Body of pancreas (tissue), 4 donors: ENCODE results near the gene RNF111. TPM values are rescaled to one million over a fixed set of nuclear protein-coding genes. Genes with fewer than 3 reads are reported as not detected.

Experiments used
- ATAC-seq: fragments of 150-250 bp; one replicate; pipeline ENCODE4 v1.9.1; 2016
- DNase-seq, 4 donors: peaks; one replicate each; pipeline ENCODE4 v3.0.0-alpha.2; 2019
- H3K27ac ChIP-seq, 4 donors: fragments of 200-600 bp; sonication (generic); 1 replicate in 3 of 4; 2 replicates in 1 of 4; pipeline versions ENCODE4 v1.5.1 to v1.6.1; 2016 to 2019; ENCODE audit warnings: mild to moderate bottlenecking in 1 of 4, mixed read lengths in 1 of 4, moderate library complexity in 1 of 4
- H3K27me3 ChIP-seq, 2 donors: fragments of 200-600 bp; sonication (generic); one replicate each; pipeline ENCODE4 v1.6.0; 2016; ENCODE audit warnings: mild to moderate bottlenecking in 1 of 2
- H3K36me3 ChIP-seq, 2 donors: fragments of 200-600 bp; sonication (generic); replicated peaks in 1 of 2; 2 replicates each; pipeline ENCODE4 v1.5.1; 2016; ENCODE audit warnings: low read depth in 2 of 2; ENCODE audit not compliant: insufficient read depth in 1 of 2
- H3K4me1 ChIP-seq: fragments of 200-600 bp; sonication (generic); one replicate; pipeline ENCODE4 v1.6.0; 2016
- H3K4me3 ChIP-seq, 2 donors: fragments of 200-600 bp; sonication (generic); 1 replicate in 1 of 2; 2 replicates in 1 of 2; pipeline ENCODE4 v1.5.1; 2016 to 2019
- H3K9me3 ChIP-seq, 3 donors: fragments of 200-600 bp; sonication (generic); 1 replicate in 2 of 3; 2 replicates in 1 of 3; pipeline ENCODE4 v1.5.1; 2016
- POLR2A ChIP-seq, 3 donors: fragments of 450-650 bp; IDR thresholded peaks; one replicate each; pipeline ENCODE4 v1.6.1; 2016; ENCODE audit warnings: antibody characterized with exemption in 3 of 3, mild to moderate bottlenecking in 2 of 3
- WGBS, 2 donors: methylation state at CpG; one replicate each; pipeline ENCODE4 v1.1.5; 2017; 5-methylcytosine and 5-hydroxymethylcytosine counted together
- intact Hi-C: fragments of 100-400 bp; cut with DNase I; formaldehyde crosslinking; loops from one replicate; pipeline ENCODE4 v1.15.1; 2023
- total RNA-seq, 2 donors: library from RNA; depleted of rRNA; stranded (reverse); fragments of >200 nt; gene quantifications; one replicate each; pipeline ENCODE4 v1.1.0, GENCODE V29; 2016
- TF ChIP-seq, protein P1 (sequence below), 7 experiments: fragments of 450-650 bp in 4 of 7; fragments of 200-600 bp in 3 of 7; sonication (generic) in 3 of 7; IDR thresholded peaks; one replicate each; pipeline ENCODE4 v1.5.1; 2016 to 2019; ENCODE audit warnings: antibody characterized with exemption in 7 of 7

The RNF111 gene
- total RNA-seq, 2 donors from 2014 or later = 6.9 to 22.8 TPM

DNA sequence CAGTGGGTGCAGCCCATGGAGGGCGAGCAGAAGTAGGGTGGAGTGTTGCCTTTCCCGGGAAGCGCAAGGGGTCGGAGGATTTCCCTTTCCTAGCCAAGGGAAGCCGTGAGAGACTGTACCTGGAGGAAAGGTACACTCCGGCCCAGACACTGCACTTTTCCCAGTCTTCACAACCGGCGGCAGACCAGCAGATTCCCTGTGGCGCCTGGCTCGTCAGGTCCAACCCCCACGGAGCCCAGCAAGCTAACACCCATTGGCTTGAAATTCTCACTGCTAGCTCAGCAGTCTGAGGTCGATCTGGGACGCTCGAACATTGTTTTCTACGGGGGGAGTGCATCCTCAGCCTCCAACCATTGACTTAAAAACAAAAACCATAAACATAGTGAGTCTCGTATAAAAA is 144.0 kb downstream of the RNF111 start:
- no peaks in the 10 kb centered on the region for H3K4me1 ChIP-seq
- no peak overlapping the region for H3K27ac ChIP-seq
- H3K9me3 ChIP-seq = no peaks in the 10 kb centered on the region
- H3K36me3 ChIP-seq = peaks cover 0 to 6% of the 10 kb centered on the region in 2 donors
- ATAC-seq (no peak), DNase-seq (no peak)
- TF ChIP-seq, protein P1, sequence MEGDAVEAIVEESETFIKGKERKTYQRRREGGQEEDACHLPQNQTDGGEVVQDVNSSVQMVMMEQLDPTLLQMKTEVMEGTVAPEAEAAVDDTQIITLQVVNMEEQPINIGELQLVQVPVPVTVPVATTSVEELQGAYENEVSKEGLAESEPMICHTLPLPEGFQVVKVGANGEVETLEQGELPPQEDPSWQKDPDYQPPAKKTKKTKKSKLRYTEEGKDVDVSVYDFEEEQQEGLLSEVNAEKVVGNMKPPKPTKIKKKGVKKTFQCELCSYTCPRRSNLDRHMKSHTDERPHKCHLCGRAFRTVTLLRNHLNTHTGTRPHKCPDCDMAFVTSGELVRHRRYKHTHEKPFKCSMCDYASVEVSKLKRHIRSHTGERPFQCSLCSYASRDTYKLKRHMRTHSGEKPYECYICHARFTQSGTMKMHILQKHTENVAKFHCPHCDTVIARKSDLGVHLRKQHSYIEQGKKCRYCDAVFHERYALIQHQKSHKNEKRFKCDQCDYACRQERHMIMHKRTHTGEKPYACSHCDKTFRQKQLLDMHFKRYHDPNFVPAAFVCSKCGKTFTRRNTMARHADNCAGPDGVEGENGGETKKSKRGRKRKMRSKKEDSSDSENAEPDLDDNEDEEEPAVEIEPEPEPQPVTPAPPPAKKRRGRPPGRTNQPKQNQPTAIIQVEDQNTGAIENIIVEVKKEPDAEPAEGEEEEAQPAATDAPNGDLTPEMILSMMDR (IDR thresholded peaks at IDR 0.05) = no peak
- TF ChIP-seq POLR2A (IDR thresholded peaks at IDR 0.05) = no peak
- 95 to 96% methylated on average over 16 of the region's 16 CpGs for WGBS, 2 donors
- intact Hi-C loops = no loop called here
- H3K4me3 ChIP-seq = no peak overlapping the region
- H3K27me3 ChIP-seq = no peaks in the 10 kb centered on the region

DNA sequence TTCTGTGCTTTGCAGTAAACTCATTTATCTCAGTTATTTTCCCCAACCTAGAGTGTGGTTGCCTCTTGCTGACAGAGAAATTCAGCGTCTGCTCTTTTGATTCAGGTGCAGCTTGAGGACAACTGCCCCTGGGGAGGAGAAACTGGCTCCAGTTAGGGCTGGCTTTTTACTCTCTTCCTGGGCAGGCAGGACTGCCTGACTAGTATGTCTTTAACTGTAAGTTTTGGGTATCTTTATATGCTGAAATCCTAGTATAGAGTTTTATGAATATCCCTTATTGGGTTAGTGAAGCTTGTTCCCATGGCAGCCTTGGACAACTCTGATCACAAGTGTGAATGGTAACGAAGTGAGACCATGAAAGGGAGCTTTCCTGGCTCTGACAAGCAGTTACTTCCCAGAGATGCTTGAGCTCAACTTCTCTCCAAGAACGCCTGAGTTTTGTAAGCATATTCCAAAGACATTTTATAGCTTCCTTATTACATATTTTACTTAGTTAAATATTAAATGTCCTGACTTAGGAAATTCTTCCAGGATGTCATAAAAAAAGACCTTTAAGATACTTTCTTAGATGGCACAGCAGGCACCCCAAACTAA is 144.6 kb downstream of the RNF111 start:
- Histone ChIP-seq H3K27ac (no peak overlapping the region), H3K9me3 (no peaks in the 10 kb centered on the region), H3K4me3 (no peak overlapping the region), H3K27me3 (no peaks in the 10 kb centered on the region), H3K36me3 (peaks cover 0 to 11% of the 10 kb centered on the region in 2 donors), H3K4me1 (no peaks in the 10 kb centered on the region)
- 90 to 95% methylated on average over 3 of the region's 3 CpGs for WGBS, 2 donors
- no peak for TF ChIP-seq POLR2A (IDR thresholded peaks at IDR 0.05)
- TF ChIP-seq, protein P1 (IDR thresholded peaks at IDR 0.05) = no peak
- intact Hi-C loops = no loop called here
- ATAC-seq = no peak
- DNase-seq = no peak

DNA sequence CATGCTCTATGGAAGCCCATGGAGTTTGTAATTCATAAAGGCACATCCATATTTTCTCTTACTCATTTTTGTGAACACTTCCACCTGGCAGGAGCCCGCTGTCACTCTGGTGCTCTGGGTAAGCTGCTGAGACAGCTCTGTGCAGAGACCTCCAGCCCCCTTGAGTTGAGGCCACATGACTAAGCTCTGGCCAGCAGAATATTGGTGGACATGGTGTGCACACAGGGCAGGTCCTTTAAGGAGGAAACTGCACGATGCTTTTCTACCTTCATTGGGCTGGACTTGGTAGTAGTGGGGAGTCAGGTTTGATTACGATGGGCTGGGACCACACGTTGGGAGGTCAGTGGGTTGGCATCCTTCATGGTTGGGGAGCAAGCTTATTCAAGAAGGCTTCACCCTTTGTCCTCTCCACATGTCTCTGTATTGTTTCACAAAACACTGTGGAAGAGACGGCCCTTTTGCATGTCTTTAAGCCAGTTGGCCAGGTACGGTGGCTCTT is 146.5 kb downstream of the RNF111 start:
- TF ChIP-seq POLR2A (IDR thresholded peaks at IDR 0.05) = no peak
- TF ChIP-seq, protein P1 (IDR thresholded peaks at IDR 0.05) = no peak
- Histone ChIP-seq H3K4me3 (no peak overlapping the region), H3K9me3 (no peaks in the 10 kb centered on the region), H3K4me1 (no peaks in the 10 kb centered on the region), H3K36me3 (peaks cover 0 to 11% of the 10 kb centered on the region in 2 donors), H3K27me3 (no peaks in the 10 kb centered on the region), H3K27ac (no peak overlapping the region)
- no peak for DNase-seq
- ATAC-seq = no peak
- intact Hi-C loops = no loop called here
- WGBS, 2 donors = 95% methylated on average over 6 of the region's 6 CpGs

- intact Hi-C loops = no loop called here
- DNase-seq (no peak), ATAC-seq (no peak)
- Histone ChIP-seq H3K4me3 (no peak overlapping the region), H3K36me3 (peaks cover 0 to 11% of the 10 kb centered on the region in 2 donors), H3K9me3 (no peaks in the 10 kb centered on the region), H3K27me3 (no peaks in the 10 kb centered on the region), H3K27ac (no peak overlapping the region), H3K4me1 (no peaks in the 10 kb centered on the region)
- no peak for TF ChIP-seq POLR2A (IDR thresholded peaks at IDR 0.05)
- TF ChIP-seq, protein P1 (IDR thresholded peaks at IDR 0.05) = no peak
- WGBS, 2 donors = 63 to 84% methylated on average over 2 of the region's 2 CpGs
These were observed 150.1 kb downstream of the RNF111 start for GRCh38 chr15:59137566-59137965.

DNA sequence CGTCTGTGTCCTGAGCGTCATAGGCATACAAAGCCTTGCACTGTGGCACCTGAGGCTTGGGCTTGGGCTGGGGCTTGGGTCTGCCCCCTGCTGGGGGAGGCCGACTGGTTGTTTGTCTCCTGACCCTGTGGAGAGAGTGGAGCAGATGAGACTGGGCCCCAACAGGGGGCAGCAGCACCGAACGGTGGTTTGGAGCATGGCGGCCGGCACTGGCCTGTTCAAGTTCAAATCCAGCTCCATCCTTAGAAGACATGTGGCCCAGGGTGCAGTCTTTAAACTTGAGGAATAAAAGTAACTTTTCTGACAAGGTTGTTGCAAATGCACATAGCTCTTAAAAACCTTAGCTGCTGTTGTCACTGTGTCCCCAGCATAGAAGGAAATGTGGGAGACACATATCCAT is 150.8 kb downstream of the RNF111 start:
- H3K27me3 ChIP-seq = no peaks in the 10 kb centered on the region
- no peak overlapping the region for H3K27ac ChIP-seq
- ATAC-seq (no peak), DNase-seq (peak; percentile 24 to 59 (median 37))
- WGBS, 2 donors = 55 to 80% methylated on average over 2 to 7 of the region's 7 CpGs
- intact Hi-C loops = no loop called here
- TF ChIP-seq, protein P1 (IDR thresholded peaks at IDR 0.05) = peak in 6 of 7 experiments; percentile 20 to 63 (median 44)
- TF ChIP-seq POLR2A (IDR thresholded peaks at IDR 0.05) = no peak
- H3K9me3 ChIP-seq = no peaks in the 10 kb centered on the region
- no peak overlapping the region for H3K4me3 ChIP-seq
- H3K36me3 ChIP-seq = peaks cover 0 to 11% of the 10 kb centered on the region in 2 donors
- H3K4me1 ChIP-seq = no peaks in the 10 kb centered on the region
